ENCODE measurements around the gene TJP1. TPM values are rescaled to one million over a fixed set of nuclear protein-coding genes. Genes with fewer than 3 reads are reported as not detected.

The TJP1 gene
- total RNA-seq, 1 donor from 2014 or later, result 89.3 TPM

GRCh38 chr15:29686445-29687203 is 135.6 kb downstream of the TJP1 start:
- no peak for DNase-seq (ENCODE audit: extremely low spot score, unreplicated experiment)
- Mint-ChIP-seq H3K9me3 (no peaks in the 10 kb centered on the region), H3K27me3 (peaks cover 3% of the 10 kb centered on the region), H3K4me1 (ENCODE audit: unreplicated experiment) (peaks cover 8% of the 10 kb centered on the region), H3K4me3 (no peak overlapping the region), H3K36me3 (no peaks in the 10 kb centered on the region), H3K27ac (no peak overlapping the region)
- TF ChIP-seq, protein P1, sequence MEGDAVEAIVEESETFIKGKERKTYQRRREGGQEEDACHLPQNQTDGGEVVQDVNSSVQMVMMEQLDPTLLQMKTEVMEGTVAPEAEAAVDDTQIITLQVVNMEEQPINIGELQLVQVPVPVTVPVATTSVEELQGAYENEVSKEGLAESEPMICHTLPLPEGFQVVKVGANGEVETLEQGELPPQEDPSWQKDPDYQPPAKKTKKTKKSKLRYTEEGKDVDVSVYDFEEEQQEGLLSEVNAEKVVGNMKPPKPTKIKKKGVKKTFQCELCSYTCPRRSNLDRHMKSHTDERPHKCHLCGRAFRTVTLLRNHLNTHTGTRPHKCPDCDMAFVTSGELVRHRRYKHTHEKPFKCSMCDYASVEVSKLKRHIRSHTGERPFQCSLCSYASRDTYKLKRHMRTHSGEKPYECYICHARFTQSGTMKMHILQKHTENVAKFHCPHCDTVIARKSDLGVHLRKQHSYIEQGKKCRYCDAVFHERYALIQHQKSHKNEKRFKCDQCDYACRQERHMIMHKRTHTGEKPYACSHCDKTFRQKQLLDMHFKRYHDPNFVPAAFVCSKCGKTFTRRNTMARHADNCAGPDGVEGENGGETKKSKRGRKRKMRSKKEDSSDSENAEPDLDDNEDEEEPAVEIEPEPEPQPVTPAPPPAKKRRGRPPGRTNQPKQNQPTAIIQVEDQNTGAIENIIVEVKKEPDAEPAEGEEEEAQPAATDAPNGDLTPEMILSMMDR (conservative IDR thresholded peaks at IDR 0.05), result no peak

GRCh38 chr15:29686079-29686425 is 136.2 kb downstream of the TJP1 start:
- Mint-ChIP-seq H3K27ac (no peak overlapping the region), H3K4me3 (no peak overlapping the region), H3K9me3 (no peaks in the 10 kb centered on the region), H3K27me3 (peaks cover 3% of the 10 kb centered on the region), H3K36me3 (no peaks in the 10 kb centered on the region), H3K4me1 (ENCODE audit: unreplicated experiment) (peaks cover 4% of the 10 kb centered on the region)
- TF ChIP-seq, protein P1 (conservative IDR thresholded peaks at IDR 0.05), result no peak
- no peak for DNase-seq (ENCODE audit: extremely low spot score, unreplicated experiment)

- Mint-ChIP-seq H3K4me1 (ENCODE audit: unreplicated experiment) (peaks cover 4% of the 10 kb centered on the region), H3K4me3 (no peak overlapping the region), H3K36me3 (no peaks in the 10 kb centered on the region), H3K9me3 (no peaks in the 10 kb centered on the region), H3K27ac (no peak overlapping the region), H3K27me3 (peaks cover 3% of the 10 kb centered on the region)
- DNase-seq (ENCODE audit: extremely low spot score, unreplicated experiment), result no peak
- TF ChIP-seq, protein P1 (conservative IDR thresholded peaks at IDR 0.05), result no peak
Observed at GRCh38 chr15:29685156-29686078, 136.9 kb downstream of the TJP1 start.

DNA sequence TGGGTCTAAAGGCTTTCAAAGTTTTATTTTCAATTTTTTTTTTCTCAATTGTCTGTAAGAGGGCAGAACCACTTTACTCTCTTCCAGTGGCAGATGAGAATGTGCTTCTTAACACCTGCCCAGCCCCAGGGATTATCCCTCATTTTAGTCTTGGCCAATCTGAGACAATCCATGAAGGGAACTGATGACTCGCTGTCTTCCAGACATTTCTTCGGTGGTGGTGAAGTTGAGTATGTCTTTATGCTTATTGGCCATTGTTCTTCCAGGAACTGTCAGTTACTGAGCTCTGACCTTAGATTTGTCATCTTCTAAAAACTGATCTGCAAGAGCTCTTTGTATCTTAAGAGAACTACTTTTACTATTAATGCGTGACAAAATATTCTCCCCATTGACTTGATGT is 139.5 kb downstream of the TJP1 start:
- TF ChIP-seq, protein P1 (conservative IDR thresholded peaks at IDR 0.05), result no peak
- no peak for DNase-seq (ENCODE audit: extremely low spot score, unreplicated experiment)
- Mint-ChIP-seq H3K27me3 (peaks cover 3% of the 10 kb centered on the region), H3K9me3 (no peaks in the 10 kb centered on the region), H3K4me3 (no peak overlapping the region), H3K27ac (no peak overlapping the region), H3K36me3 (no peaks in the 10 kb centered on the region), H3K4me1 (ENCODE audit: unreplicated experiment) (peaks cover 4% of the 10 kb centered on the region)

GRCh38 chr15:29682361-29682760 is 139.9 kb downstream of the TJP1 start:
- Mint-ChIP-seq H3K4me3 (no peak overlapping the region), H3K27me3 (peaks cover 5% of the 10 kb centered on the region), H3K27ac (no peak overlapping the region), H3K4me1 (ENCODE audit: unreplicated experiment) (peaks cover 6% of the 10 kb centered on the region), H3K36me3 (no peaks in the 10 kb centered on the region), H3K9me3 (no peaks in the 10 kb centered on the region)
- TF ChIP-seq, protein P1 (conservative IDR thresholded peaks at IDR 0.05), result no peak
- DNase-seq (ENCODE audit: extremely low spot score, unreplicated experiment), result no peak
